Stimulated activated CD4-positive, alpha-beta T cell treated with anti-CD3 and anti-CD28 coated beads, Interleukin-12 subunit alpha, Interleukin-12 subunit beta, amount 100 ng/mL, for 48 hours (primary cell): ENCODE measurements around the gene ETFA.

ENCODE experiments used
- DNase-seq, 3 donors: peaks; one replicate each; pipeline ENCODE4 v3.0.0-alpha.2; 2020; ENCODE audit warnings: low read depth in 2 of 3, low spot score in 1 of 3

Gene ETFA

DNA sequence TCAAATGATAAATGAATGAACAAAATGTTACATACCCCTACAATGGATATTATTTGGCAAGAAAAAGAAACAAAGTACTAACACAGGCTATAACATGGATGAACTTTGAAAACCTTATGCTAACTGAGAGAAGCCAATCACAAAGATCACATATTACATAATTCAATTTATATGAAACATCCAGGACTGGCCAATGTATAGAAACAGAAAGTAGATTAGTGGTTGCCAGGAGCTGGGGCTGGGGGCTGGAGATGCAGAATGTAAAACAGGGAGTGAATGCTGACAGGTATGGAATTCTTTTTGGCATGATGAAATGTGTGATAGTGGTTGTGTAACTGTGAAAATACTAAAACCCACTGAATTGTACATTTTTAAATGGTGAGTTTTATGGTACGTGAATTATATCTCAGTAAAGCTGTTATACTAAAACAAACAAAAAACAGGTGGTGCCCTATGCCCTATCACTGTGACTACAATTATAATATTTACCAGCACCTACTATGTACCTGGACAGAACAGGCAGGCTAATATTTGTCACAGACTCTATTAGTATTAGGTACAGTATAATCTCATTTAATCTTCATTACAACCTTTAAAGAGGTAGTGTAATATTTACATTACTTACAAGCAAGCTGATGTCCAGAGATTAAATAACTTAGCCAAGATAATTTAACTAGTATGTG is 90.0 kb downstream of the ETFA start:
- no peak for DNase-seq

DNA sequence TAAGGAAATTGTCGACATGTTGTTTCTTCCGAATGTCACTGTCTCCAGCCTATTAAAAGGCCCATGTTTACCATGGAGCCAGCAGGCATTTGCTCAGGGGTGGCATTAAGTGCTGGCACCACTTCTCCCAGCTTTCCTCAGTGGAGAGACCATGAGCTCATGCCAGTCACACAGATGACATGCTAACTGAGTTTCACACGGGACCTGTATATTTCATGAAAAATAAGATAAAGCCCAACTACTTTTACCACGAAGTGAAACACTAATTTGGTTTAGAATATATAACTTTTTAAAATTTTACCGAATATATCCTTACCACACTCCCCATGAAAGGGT is 93.4 kb downstream of the ETFA start:
- DNase-seq, result no peak

DNA sequence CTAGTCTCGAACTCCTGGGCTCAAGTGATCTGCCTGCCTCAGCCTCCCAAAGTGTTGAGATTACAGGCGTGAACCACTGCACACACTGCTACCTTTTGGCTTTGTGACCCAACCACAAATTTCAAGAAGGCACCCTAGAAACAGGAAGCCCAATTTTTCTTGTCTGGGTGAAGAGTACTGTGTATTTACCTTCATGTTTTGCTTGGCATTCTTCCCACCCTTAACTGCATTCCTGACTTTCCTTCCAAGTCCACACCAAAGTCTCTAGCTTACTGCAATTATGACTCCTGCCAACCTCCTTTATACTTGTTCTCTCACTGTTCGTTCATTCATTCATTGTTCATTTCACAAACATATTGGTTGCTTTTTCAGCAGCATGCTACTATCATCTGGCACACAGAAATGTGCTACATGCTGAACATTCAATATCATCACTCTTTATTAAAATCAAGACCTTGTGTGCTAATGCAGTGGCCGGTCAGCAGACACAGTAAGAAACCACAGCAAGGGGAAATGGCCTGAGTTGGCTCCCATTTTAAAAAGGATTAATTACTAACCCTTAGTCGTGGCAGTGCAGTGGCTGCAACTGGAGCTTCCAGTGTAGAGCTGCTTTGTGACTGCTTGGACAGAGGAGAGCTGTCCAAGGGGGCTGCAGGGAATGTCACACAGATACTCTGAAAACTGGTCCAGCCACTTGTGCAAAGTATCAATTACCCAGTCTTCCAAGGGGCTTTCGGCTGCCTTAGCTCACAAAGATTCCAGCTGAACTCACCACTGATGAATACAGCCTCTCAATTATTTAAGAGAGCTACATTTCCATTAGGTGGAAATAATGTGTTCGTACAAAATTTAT is 94.0 kb downstream of the ETFA start:
- DNase-seq, result no peak

DNA sequence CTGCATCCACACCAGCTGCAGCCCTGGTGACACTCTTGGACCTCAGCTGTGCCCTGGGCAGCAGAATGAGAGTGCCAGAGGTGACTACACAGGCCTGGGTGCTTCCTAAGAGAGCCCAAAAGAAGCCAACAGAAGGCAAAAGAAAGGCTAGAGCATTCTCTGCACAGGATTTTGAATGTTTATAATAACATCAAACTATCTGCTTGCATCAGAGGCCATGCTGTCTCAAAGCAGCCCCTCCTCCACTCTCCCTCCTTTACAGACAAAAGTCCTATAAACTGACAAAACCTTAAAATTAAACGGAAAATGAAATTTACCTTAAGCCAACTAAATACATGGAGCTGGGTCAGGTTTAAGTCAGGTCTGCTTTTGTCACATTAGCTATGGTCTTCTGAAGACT is 95.6 kb downstream of the ETFA start:
- no peak for DNase-seq

DNA sequence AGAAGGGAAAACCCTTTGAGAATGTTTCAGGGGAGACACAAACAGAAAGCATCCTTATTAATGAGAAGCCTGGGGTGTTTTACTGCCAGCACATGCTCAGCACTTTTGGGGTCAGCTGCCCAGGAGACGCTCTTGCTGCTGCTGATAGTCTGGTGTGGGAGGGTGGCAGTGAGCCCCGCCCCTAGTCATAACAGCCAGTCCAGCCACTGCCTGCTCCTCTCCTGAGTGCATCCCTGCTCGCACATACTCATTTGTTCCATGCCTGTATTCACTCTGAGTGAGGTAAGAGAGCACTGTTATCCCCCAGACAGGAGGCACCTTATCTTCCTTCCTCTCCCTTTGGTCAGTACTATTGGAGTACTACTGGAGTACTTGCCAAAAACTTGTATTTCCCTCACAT is 101.3 kb downstream of the ETFA start:
- DNase-seq, result no peak

DNA sequence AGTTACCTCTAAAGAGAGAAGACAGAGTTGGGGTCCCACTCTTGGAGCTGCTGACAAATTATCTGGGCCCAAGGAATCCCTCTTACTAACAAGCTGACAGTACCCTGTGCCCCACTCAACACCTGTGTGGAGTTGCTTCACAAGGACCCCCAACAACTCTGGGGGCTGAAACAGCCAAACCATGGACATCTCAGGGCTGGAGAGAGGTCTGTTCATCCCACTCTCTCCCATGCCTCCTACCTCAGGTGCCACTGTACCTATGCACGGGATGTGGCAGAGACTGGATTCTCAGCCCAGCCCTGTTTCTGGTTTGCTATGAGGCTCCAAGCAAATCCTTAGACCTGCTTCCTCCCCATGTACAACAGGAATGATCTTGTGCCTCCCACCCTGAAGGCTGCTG is 101.7 kb downstream of the ETFA start:
- DNase-seq, result no peak

DNA sequence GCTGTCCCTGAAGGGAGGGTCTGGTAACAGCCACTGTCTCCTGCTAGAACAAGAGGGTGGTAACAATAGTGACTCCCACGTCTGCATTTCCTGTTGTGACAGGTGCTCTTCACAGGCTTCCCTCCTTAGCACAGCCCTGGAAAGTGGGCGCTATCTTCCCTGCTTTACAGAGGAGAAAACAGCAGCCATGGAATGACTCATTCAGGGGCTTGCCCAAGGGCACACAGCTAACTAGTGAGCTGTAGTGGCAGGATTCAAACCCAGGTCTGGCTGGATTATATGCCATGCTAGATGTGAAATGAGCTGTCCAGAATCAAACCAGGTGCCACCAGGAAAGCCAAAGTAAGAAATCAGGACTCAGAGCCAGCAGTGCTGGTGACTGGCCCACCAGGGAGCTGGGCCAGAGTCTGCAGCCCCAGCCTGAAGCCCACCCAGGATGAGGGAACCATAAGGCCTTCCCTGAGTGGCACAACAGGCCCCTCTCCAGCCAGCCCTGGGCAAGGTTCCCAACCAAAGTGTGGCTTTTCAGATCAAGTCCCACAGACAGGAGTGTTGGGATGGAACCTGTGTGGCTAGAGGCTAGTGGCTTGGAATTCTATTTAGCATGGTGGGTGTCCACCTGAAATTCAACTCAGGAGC is 102.4 kb downstream of the ETFA start:
- no peak for DNase-seq

DNA sequence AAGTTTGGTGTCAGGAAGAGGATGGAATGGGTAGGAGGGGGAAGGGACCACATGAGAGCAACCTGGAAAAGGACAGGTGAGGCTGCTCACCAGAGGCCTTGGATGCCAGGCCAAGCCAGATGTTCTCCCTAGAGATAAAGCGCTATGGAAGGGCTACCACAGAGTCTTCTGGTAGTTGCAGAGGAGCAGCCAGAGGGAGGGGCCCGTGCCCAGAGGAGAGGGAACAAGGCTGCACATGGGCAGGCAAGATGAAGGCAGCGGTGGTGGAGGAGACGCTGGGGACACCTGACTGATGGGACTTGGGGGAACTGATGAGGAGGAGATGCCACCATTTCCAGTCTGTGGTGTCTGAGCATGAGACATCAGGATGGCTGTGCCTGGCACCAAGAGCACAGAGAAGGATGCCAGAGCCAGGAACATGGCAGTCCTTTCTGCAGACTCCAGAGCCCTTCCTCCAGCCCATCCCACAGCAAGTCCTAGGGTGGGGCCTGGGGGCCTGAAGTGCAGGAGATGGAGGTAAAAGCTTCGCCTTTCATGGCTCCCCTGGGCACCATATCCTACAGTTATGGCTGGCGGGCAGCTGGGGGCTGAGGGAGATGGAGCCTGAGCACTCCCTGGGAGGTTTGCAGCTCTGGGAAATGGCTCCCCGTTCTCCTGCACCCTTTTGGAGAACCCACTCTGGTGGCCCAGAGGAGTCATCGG is 103.0 kb downstream of the ETFA start:
- no peak for DNase-seq

DNA sequence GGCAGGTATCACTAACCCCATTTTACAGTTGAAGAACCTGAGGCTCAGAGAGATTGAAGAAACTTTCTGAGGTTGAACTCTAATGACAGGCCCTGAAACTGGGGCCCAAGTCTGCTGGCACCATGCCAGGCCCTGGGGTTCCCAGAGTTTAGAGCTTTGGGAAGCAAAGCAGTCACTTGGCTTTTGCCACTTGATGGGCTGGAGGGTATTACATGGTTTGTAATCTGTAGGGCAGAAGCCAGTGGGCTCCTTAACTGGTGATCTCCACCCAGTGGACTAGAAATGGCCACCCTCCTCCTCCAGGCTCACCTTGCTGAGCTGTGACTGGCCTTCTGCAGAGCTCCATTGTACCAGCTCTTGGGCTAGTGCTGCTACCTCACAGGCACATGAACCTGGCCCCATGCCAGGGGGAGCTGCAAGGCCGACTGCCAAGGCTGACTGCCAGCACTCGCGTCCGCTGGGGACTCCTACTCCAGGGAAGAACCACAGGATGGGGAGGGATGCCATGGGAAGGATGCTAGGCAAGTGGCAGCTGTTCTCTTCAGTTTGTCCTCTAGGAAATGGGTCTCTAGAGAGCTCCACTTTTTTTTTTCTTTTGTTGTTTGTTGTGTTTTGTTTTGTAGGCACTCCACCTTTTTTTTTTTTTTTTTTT is 104.8 kb downstream of the ETFA start:
- no peak for DNase-seq

DNA sequence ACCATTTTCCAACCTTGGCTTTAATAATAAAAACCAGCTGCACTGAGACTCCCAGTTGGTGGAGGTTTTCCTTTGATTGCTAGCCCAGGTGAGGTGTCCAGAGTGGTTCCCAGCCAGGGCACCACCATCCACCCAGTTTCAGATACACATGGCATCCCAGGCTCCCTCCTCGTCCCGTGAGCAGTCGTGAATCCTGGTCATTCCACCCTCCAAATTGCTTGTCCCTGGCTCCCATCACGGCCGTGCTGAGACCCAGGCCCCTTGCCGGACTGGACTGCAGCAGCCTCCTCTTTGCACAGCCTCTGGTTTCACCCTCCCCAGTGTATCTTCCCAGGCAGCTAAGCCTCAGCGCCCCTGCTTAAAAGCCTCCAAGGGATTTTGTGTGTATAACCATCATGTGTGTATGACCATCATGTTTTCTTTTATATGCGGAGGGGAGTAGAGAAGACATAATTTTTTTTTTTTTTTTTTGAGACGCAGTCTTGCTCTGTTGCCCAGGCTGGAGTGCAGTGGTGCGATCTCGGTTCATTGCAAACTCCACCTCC is 106.3 kb downstream of the ETFA start:
- no peak for DNase-seq

DNA sequence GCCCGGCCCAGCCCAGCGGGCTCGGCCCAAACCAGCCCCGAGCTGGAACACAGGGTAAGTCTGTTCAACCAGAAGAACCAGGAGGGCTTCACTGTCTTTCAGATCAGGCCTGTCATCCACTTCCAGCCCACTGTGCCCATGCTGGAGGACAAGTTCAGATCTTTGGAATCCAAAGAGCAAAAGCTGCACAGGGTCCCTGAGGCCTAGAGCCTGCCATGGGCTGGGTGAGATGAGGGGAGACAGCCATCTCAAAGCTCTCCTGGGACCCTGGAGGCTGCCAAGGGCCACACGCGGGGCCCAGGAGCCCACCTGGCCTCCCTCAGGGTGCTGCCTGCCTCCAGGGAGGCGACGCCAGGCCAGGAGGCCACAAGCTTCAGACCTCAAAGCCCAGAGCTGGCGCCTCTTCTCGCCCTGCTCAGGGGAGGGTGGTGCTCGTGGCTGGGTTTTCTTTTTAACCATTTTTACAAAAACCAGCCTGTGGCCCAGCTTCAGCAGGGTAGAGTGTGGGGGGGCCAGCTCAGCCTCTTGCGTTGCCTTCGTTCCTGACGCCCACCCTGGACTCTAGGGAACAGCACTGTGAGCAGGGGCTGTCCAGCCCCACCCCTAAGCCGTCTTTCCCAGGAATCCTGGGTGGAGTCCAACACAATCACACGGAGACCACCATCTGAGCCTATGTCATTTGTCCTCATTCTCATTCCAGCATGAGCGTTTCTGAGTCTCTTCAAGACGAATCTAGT is 107.0 kb downstream of the ETFA start:
- no peak for DNase-seq

DNA sequence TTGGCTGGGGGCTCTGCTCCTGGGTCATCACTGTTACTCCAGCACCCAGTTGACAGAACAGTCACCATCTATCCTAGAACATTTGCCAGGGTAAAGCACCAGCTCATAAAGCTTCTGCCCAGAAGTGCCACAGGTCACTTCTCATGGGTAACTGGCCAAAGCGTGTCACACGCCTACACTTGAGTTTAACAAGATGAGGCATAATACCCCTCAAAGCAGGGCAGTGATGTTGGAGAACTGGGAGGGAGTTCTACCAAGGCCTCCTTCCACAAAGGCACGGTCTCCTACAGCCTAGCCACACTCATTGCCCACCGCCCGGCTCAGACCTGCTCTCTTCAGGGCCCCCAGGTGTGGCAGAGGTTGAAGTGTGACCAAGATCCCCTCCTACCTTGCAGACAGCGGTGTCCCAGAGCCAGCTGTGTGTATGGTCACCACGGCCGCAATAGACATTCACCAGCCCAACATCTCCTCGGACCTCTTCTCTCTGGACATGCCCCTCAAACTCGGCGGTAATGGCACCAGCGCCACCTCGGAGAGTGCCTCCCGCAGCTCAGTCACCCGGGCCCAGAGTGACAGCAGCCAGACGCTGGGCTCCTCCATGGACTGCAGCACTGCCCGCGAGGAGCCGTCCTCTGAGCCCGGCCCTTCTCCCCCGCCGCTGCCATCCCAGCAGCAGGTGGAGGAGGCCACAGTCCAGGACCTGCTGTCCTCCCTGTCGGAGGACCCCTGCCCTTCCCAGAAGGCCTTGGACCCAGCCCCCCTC is 107.7 kb downstream of the ETFA start:
- no peak for DNase-seq

DNA sequence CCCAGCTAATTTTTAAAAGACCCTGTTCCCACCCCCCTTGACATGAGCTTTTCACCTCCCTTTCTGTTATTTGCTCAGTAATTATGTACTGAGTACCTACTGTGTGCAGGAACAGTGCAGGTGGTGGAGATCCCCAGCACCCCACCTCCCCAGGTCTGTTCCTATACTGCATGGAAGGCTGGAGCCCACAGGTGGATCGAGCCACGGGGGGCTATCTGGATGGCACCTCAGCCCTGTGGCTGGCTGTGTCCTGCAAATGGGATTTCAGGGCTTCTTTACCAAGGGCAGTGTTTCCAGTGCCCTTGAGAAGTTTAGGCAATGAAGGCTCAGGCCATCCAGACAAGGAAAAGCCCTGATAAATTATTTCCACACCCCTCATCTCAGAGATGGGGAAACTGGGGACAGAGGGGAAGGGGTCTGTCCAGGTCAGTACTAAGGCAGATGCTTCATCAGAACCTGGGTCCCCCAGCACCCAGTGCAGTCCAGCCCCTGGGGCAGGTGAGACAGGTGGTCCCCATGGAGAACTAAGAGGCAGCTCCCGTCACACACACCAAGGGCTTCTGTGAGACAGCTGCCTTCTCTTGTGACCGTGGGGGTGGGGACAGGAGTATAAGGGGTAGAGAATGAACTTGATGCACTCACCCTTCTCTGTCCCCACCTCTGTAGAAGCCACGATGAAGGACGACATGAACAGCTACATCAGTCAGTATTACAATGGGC is 109.6 kb downstream of the ETFA start:
- no peak for DNase-seq

DNA sequence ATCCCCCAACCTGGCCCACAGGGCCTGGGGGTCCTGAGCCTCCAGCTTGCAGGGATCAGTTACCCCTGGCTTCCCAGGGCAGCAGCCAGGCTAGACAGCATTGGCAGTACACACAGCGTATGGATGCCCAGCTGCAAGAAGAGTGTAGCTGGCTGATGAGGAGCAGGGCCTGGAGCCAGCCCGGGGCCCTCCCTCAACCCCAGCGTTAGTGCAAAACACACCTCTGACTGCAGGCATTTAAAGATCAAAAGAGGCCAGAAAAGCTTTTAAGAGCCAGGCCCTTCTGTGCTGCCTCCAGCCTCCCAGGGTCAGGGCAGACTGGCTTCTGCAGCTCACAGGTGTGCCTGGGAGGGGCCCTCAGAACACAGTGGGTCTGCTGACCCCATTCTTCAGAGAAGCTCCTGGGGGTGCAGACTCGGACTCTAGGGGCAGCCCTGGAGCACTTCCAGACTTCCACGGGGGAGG is 110.6 kb downstream of the ETFA start:
- DNase-seq, result no peak

DNA sequence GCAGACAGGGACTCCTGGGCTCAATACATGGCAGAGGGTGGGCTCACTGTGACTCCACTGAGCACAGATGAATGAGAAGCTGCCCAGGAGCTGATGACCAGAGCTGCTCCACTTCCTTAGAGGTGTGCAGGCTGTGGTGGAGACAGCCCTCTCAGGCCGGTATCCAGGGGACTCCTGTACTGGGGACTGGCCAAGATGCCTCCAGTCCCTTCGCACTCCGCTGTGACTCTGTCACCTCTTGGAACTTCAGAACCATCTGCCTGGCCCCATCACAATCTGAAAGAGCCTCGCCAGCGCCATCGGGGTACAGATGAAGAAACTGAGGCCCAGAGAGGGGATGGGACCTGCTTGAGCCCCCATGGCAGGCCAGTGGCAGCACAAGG is 111.2 kb downstream of the ETFA start:
- DNase-seq, result no peak

DNA sequence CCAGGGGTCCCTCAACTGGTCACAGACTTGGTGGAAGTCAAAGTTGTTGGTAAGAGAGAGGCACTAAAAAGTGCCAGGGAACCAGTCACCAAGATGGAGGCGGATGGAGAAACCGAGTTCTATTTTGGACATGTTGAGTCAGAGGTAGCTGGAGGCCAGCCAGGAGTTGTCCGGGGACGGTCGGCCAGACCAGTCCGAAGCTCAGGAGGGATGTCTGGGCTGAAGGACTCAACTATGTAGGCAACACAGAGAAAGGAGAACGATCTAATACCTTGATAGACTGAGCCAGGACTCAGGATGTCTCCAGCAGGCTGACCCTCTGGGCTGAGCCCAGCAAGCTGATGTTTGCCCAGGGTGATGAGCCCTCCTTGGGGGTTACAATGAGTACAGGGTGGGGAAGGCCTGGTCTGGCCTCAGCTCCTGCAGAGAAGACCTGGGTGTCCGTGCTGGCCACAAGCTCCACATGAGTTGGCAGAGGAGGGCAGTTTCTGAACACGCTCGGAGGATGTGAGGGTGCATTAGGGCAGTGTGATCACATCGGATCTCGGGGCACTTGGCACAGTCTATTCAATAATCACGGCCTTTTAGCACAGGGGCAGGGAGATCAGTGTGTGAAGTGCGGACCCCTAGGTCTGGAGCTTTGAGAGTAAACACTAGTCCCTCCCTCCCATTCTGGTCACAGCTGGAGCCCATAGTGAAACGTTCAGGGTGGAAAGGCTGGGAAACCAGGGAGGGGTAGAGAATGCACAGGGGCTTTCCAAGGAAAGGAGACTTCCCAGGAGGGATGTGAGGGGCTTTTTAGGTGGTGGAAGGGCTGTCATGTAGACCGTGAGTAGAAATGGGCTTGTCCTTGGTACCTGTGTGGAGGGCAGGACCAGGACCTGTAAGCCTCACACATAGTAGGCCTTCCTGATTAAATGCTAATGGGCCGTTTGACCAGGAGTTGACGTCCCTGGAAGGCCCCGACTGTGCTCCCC is 111.9 kb downstream of the ETFA start:
- no peak for DNase-seq

DNA sequence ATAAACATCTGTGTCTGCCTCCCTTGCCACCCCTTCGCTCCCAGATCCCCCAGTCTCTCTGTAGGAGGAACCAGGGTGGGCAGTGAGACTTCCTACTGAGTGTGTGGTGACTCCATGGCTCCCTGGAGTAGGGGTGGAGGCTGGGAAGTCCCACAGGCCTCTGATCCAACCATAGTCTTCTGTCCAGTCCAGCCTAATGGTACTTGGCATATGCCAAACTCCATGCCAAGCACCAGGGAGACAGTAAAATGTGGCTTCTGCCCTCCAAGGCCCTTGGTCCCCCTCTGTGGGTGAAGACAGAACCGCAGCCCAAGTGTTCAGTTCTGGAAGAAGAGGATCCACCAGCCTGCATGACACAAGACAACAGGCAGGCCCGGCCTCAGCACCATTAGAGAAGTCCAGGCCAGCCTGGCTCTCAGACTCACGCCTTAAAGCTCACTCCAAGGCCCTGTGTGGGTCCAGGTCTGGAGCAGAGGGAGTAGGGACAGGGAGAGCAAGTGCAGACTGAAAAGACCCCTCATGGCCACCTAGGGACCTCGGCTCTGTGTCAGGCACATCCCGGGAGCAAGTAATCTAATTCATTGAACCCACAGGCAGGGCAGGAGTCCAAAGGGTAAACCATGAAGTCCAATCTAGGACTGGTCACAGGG is 112.7 kb downstream of the ETFA start:
- DNase-seq, result no peak
